H9 (cell line): ENCODE measurements around the gene SERINC3. TPM values are rescaled to one million over a fixed set of nuclear protein-coding genes. Genes with fewer than 3 reads are reported as not detected.

Source experiments
- DNase-seq: peaks from one replicate; pipeline ENCODE4 v3.0.0-alpha.2; 2017
- H2AFZ ChIP-seq: one replicate; pipeline ENCODE4 v1.6.1; 2013; ENCODE audit warnings: mild to moderate bottlenecking, low read length, control low read depth, moderate library complexity
- H2AK5ac ChIP-seq: 2 replicates; pipeline ENCODE4 v1.6.1; 2013; ENCODE audit warnings: low read length, control low read depth, mixed read lengths; ENCODE audit not compliant: insufficient read length
- H2BK120ac ChIP-seq: one replicate; pipeline ENCODE4 v1.6.1; 2013; ENCODE audit warnings: low read depth, mild to moderate bottlenecking, low read length, control low read depth, inconsistent platforms; ENCODE audit not compliant: poor library complexity, severe bottlenecking
- H2BK12ac ChIP-seq: 2 replicates; pipeline ENCODE4 v1.6.1; 2013; ENCODE audit warnings: low read length, control low read depth, mixed read lengths, low read depth; ENCODE audit not compliant: insufficient read length
- H2BK15ac ChIP-seq: 2 replicates; pipeline ENCODE4 v1.6.1; 2013; ENCODE audit warnings: low read depth, low read length, control low read depth
- H2BK20ac ChIP-seq: one replicate; pipeline ENCODE4 v1.6.1; 2013; ENCODE audit warnings: low read depth, mild to moderate bottlenecking, low read length, control low read depth, inconsistent platforms; ENCODE audit not compliant: poor library complexity, severe bottlenecking
- H2BK5ac ChIP-seq: 2 replicates; pipeline ENCODE4 v1.6.1; 2013; ENCODE audit warnings: low read length, control low read depth, mixed read lengths; ENCODE audit not compliant: insufficient read length
- H3K14ac ChIP-seq: 2 replicates; pipeline ENCODE4 v1.6.1; 2013; ENCODE audit warnings: low read length, control low read depth; ENCODE audit not compliant: insufficient read depth
- H3K18ac ChIP-seq: 2 replicates; pipeline ENCODE4 v1.6.1; 2013; ENCODE audit warnings: low read depth, mild to moderate bottlenecking, mixed read lengths, low read length, control low read depth; ENCODE audit not compliant: insufficient read length
- H3K23ac ChIP-seq: 2 replicates; pipeline ENCODE4 v1.6.1; 2013; ENCODE audit warnings: low read length, control low read depth, mixed read lengths, low read depth; ENCODE audit not compliant: insufficient read length
- H3K23me2 ChIP-seq: 2 replicates; pipeline ENCODE4 v1.6.1; 2013; ENCODE audit warnings: low read depth, mild to moderate bottlenecking, mixed read lengths, low read length, control low read depth; ENCODE audit not compliant: insufficient read length, poor library complexity, severe bottlenecking
- H3K27ac ChIP-seq: 2 replicates; pipeline ENCODE4 v1.5.1; 2013; ENCODE audit warnings: low read length, control low read depth, mixed read lengths, low read depth; ENCODE audit not compliant: insufficient read length
- H3K27me3 ChIP-seq: 2 replicates; pipeline ENCODE4 v1.6.1; 2013; ENCODE audit warnings: low read length, control low read depth, inconsistent platforms; ENCODE audit not compliant: insufficient read depth
- H3K4ac ChIP-seq: 2 replicates; pipeline ENCODE4 v1.6.1; 2013; ENCODE audit warnings: low read depth, mild to moderate bottlenecking, control low read depth, inconsistent platforms, low read length, moderate library complexity
- H3K4me1 ChIP-seq: 2 replicates; pipeline ENCODE4 v1.6.1; 2013; ENCODE audit warnings: low read length, control low read depth, inconsistent platforms; ENCODE audit not compliant: insufficient read depth
- H3K4me2 ChIP-seq: 2 replicates; pipeline ENCODE4 v1.6.1; 2013; ENCODE audit warnings: low read length, control low read depth, mixed read lengths; ENCODE audit not compliant: insufficient read length, insufficient read depth
- H3K56ac ChIP-seq: 2 replicates; pipeline ENCODE4 v1.6.1; 2013; ENCODE audit warnings: low read depth, mild to moderate bottlenecking, mixed read lengths, low read length, control low read depth; ENCODE audit not compliant: insufficient read length
- H3K79me1 ChIP-seq: 2 replicates; pipeline ENCODE4 v1.6.1; 2013; ENCODE audit warnings: low read depth, mild to moderate bottlenecking, moderate library complexity, low read length, control low read depth, inconsistent platforms; ENCODE audit not compliant: insufficient read depth, poor library complexity, severe bottlenecking
- H3K79me2 ChIP-seq: 2 replicates; pipeline ENCODE4 v1.6.1; 2013; ENCODE audit warnings: low read length, control low read depth, inconsistent platforms; ENCODE audit not compliant: insufficient read depth
- H3K9ac ChIP-seq: 2 replicates; pipeline ENCODE4 v1.6.1; 2013; ENCODE audit warnings: low read length, control low read depth, mixed read lengths; ENCODE audit not compliant: insufficient read length; ENCODE audit errors: extremely low read depth
- H3K9me3 ChIP-seq: one replicate; pipeline ENCODE4 v1.6.1; 2013; ENCODE audit warnings: low read depth, low read length, inconsistent platforms; ENCODE audit not compliant: control insufficient read depth
- H3T11ph ChIP-seq: one replicate; pipeline ENCODE4 v1.6.1; 2013; ENCODE audit warnings: mild to moderate bottlenecking, low read length, control low read depth, inconsistent platforms
- H4K20me1 ChIP-seq: one replicate; pipeline ENCODE4 v1.6.1; 2013; ENCODE audit not compliant: control insufficient read depth, insufficient read length, insufficient read depth
- H4K5ac ChIP-seq: 2 replicates; pipeline ENCODE4 v1.6.1; 2013; ENCODE audit warnings: low read depth, mild to moderate bottlenecking, mixed read lengths, low read length, control low read depth; ENCODE audit not compliant: insufficient read length
- H4K8ac ChIP-seq: replicated peaks from 2 replicates; pipeline ENCODE4 v1.6.1; 2013; ENCODE audit warnings: low read length, control low read depth, mixed read lengths, low read depth; ENCODE audit not compliant: insufficient read length
- H4K91ac ChIP-seq: 2 replicates; pipeline ENCODE4 v1.6.1; 2013; ENCODE audit warnings: low read depth, mild to moderate bottlenecking, moderate library complexity, mixed read lengths, low read length, control low read depth; ENCODE audit not compliant: insufficient read length
- H3K27ac Mint-ChIP-seq, 3 experiments: 2 replicates in 2 of 3; 3 replicates in 1 of 3; pipeline ENCODE4 v1.8.0; 2020 to 2021; ENCODE audit warnings: mixed read lengths in 3 of 3, mild to moderate bottlenecking in 1 of 3, moderate library complexity in 1 of 3
- H3K27me3 Mint-ChIP-seq: 2 replicates; pipeline ENCODE4 v1.8.0; 2021; ENCODE audit warnings: low read depth, mild to moderate bottlenecking, moderate library complexity, mixed read lengths
- H3K36me3 Mint-ChIP-seq, 3 experiments: 2 replicates in 2 of 3; 3 replicates in 1 of 3; pipeline ENCODE4 v1.8.0; 2020 to 2021; ENCODE audit warnings: low read depth in 3 of 3, mixed read lengths in 3 of 3; ENCODE audit not compliant: insufficient read depth in 1 of 3
- H3K4me1 Mint-ChIP-seq, 2 experiments: 2 replicates each; pipeline ENCODE4 v1.8.0; 2020; ENCODE audit warnings: mixed read lengths in 2 of 2
- H3K4me3 Mint-ChIP-seq, 2 experiments: 2 replicates in 1 of 2; 3 replicates in 1 of 2; pipeline ENCODE4 v1.8.0; 2020 to 2021; ENCODE audit warnings: mild to moderate bottlenecking in 2 of 2, mixed read lengths in 2 of 2, moderate library complexity in 1 of 2
- H3K9me3 Mint-ChIP-seq, 2 experiments: 2 replicates in 1 of 2; 3 replicates in 1 of 2; pipeline ENCODE4 v1.8.0; 2020; ENCODE audit warnings: mild to moderate bottlenecking in 2 of 2, mixed read lengths in 2 of 2, moderate library complexity in 1 of 2
- WGBS: extraction: QIAGEN DNeasy Blood & Tissue Kit; methylation state at CpG from one replicate; pipeline ENCODE4 v1.1.7; 2013; ENCODE audit warnings: missing lambda C conversion rate, low lambda C conversion rate, mixed read lengths; ENCODE audit not compliant: insufficient read length; ENCODE audit errors: extremely low coverage; 5-methylcytosine and 5-hydroxymethylcytosine counted together
- total RNA-seq: library from RNA; stranded (reverse); gene quantifications from 2 replicates; pipeline ENCODE4 v1.2.1, GENCODE V29; 2021
- TF ChIP-seq, protein P1 (sequence below): fragments of 200-600 bp; sonication (generic); conservative IDR thresholded peaks from 3 replicates; pipeline ENCODE4 v1.8.0; 2021; ENCODE audit warnings: antibody characterized with exemption, mild to moderate bottlenecking

The SERINC3 gene
- total RNA-seq, 1 experiment from 2014 or later: 41.5 TPM

DNA sequence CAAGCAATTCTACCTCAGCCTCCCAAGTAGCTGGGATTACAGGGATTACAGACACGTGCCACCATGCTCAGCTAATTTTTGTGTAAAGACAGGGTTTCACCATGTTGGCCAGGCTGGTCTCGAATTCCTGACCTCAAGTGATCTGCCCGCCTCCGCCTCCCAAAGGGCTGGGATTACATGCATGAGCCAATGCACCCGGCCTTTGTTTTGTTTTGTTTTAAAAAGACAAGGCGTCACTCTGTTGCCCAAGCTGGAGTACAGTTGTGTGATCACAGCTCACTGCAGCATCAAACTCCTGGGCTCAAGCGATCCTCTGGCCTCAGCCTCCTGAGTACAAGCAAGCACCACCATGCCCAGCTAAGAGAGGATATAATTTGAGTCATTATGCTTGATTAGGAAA, 5.4 kb downstream of the SERINC3 start:
- peaks cover 14% of the 10 kb centered on the region; the same call in 1 of the 2 replicates for H3K79me2 ChIP-seq
- H3K27me3 ChIP-seq: no peaks in the 10 kb centered on the region
- no peaks in the 10 kb centered on the region for H4K20me1 ChIP-seq
- Mint-ChIP-seq H3K4me1 (peaks cover 7 to 12% of the 10 kb centered on the region in 2 experiments; a peak in 3 of 4 replicates), H3K9me3 (no peaks in the 10 kb centered on the region), H3K36me3 (peaks cover 0 to 4% (median 0%) of the 10 kb centered on the region in 3 experiments; a peak in 2 of 7 replicates), H3K27me3 (no peaks in the 10 kb centered on the region), H3K27ac (peak overlapping the region in 1 of 3 experiments; percentile 76; a peak in 1 of 7 replicates), H3K4me3 (no peak overlapping the region)
- TF ChIP-seq, protein P1, sequence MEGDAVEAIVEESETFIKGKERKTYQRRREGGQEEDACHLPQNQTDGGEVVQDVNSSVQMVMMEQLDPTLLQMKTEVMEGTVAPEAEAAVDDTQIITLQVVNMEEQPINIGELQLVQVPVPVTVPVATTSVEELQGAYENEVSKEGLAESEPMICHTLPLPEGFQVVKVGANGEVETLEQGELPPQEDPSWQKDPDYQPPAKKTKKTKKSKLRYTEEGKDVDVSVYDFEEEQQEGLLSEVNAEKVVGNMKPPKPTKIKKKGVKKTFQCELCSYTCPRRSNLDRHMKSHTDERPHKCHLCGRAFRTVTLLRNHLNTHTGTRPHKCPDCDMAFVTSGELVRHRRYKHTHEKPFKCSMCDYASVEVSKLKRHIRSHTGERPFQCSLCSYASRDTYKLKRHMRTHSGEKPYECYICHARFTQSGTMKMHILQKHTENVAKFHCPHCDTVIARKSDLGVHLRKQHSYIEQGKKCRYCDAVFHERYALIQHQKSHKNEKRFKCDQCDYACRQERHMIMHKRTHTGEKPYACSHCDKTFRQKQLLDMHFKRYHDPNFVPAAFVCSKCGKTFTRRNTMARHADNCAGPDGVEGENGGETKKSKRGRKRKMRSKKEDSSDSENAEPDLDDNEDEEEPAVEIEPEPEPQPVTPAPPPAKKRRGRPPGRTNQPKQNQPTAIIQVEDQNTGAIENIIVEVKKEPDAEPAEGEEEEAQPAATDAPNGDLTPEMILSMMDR: no peak
- H3K9ac ChIP-seq: no peak overlapping the region
- no peak overlapping the region for H2AK5ac ChIP-seq
- H2BK120ac ChIP-seq: no peak overlapping the region
- no peak overlapping the region for H3K23ac ChIP-seq
- no peak overlapping the region for H2AFZ ChIP-seq
- H3K27ac ChIP-seq: no peak overlapping the region
- no peak overlapping the region for H2BK20ac ChIP-seq
- no peak overlapping the region for H3K14ac ChIP-seq
- no peak overlapping the region for H3K18ac ChIP-seq
- no peaks in the 10 kb centered on the region for H3K9me3 ChIP-seq
- no peak overlapping the region for H2BK12ac ChIP-seq
- peaks cover 3% of the 10 kb centered on the region; the same call in 1 of the 2 replicates for H3K4me1 ChIP-seq
- H3K56ac ChIP-seq: no peak overlapping the region
- no peak overlapping the region for H2BK5ac ChIP-seq
- no peak overlapping the region for H2BK15ac ChIP-seq
- no peak for DNase-seq
- H3T11ph ChIP-seq: no peak overlapping the region
- no peak overlapping the region for H3K4ac ChIP-seq
- H3K23me2 ChIP-seq: peaks cover 3% of the 10 kb centered on the region
- H4K5ac ChIP-seq: no peak overlapping the region
- no peak overlapping the region for H3K4me2 ChIP-seq
- H3K79me1 ChIP-seq: peaks cover 18% of the 10 kb centered on the region
- no peak overlapping the region for H4K91ac ChIP-seq
- no peak overlapping the region for H4K8ac ChIP-seq
- WGBS: no CpG with 5 or more reads among the region's 7 CpGs
